GM12878 (cell line): ENCODE data around the gene COPS8. TPM values are rescaled to one million over a fixed set of nuclear protein-coding genes. Genes with fewer than 3 reads are reported as not detected.

Experiments used
- ATAC-seq: fragments of 200-7000 bp; cut with Tn5 transposase; 3 replicates; pipeline ENCODE4 v1.9.1; 2020; ENCODE audit warnings: mild to moderate bottlenecking, moderate library complexity
- BruUV-seq: library from RNA; stranded (reverse); fragments of 400-500 nt; replicated peaks from 2 replicates; lab custom pipeline; 2021; lab: Mats Ljungman, UMichigan
- CTCF ChIA-PET: fragments of 300-600 bp; sonication (Branson Sonifier 250); formaldehyde crosslinking; extraction: SDS; loops from one replicate; lab custom pipeline; 2021; ENCODE audit warnings: inconsistent platforms; lab: Yijun Ruan, JAX
- POLR2A ChIA-PET: fragments of 350-600 bp; formaldehyde crosslinking; extraction: SDS; loops from one replicate; lab custom pipeline; 2021; ENCODE audit warnings: inconsistent platforms; lab: Charles Lee
- RAD21 ChIA-PET: fragments of 300-600 bp; sonication (Branson Sonifier 250); formaldehyde crosslinking; loops from one replicate; lab custom pipeline; 2023; ENCODE audit warnings: antibody characterized with exemption; ENCODE audit not compliant: unreplicated experiment; lab: Charles Lee
- SMC1A ChIA-PET: fragments of 300-600 bp; sonication (Branson Sonifier 250); formaldehyde crosslinking; loops from one replicate; lab custom pipeline; 2023; ENCODE audit not compliant: unreplicated experiment, uncharacterized antibody; lab: Charles Lee
- DNase-seq: peaks from one replicate; pipeline ENCODE4 v3.0.0-alpha.2; 2011; ENCODE audit warnings: low read depth, low spot score
- FAIRE-seq: peaks from 3 replicates; lab custom pipeline; 2011; peaks lifted over from hg19 to GRCh38; lab: Jason Lieb, UNC
- H2AFZ ChIP-seq: 2 replicates; pipeline ENCODE4 v1.6.0; 2011; ENCODE audit warnings: low read depth, low read length, control low read depth; ENCODE audit not compliant: control insufficient read depth
- H3K27ac ChIP-seq: 2 replicates; pipeline ENCODE4 v1.5.1; 2011; ENCODE audit warnings: control low read depth; ENCODE audit not compliant: control insufficient read depth, insufficient read depth
- H3K27me3 ChIP-seq, 2 experiments: replicated peaks in 1 of 2; 2 replicates each; pipeline versions ENCODE4 v1.6.0 to v1.6.1; 2011; ENCODE audit warnings: low read length in 1 of 2; ENCODE audit not compliant: control insufficient read depth in 2 of 2, insufficient read depth in 2 of 2
- H3K36me3 ChIP-seq, 2 experiments: 2 replicates each; pipeline ENCODE4 v1.5.1; 2011; ENCODE audit warnings: low read length in 1 of 2; ENCODE audit not compliant: control insufficient read depth in 2 of 2, insufficient read depth in 2 of 2
- H3K4me1 ChIP-seq: 2 replicates; pipeline ENCODE4 v1.6.1; 2011; ENCODE audit warnings: mild to moderate bottlenecking, low read length, moderate library complexity, mixed read lengths; ENCODE audit not compliant: control insufficient read depth, insufficient read depth
- H3K4me2 ChIP-seq: 2 replicates; pipeline ENCODE4 v1.6.0; 2011; ENCODE audit warnings: control low read depth; ENCODE audit not compliant: control insufficient read depth, insufficient read depth
- H3K4me3 ChIP-seq: fragments of 200-600 bp; sonication (generic); 2 replicates; pipeline ENCODE4 v1.5.1; 2016
- H3K79me2 ChIP-seq: 2 replicates; pipeline ENCODE4 v1.6.0; 2011; ENCODE audit warnings: low read length; ENCODE audit not compliant: control insufficient read depth, insufficient read depth
- H3K9ac ChIP-seq: 2 replicates; pipeline ENCODE4 v1.8.0; 2011; ENCODE audit warnings: low read length, control low read depth, mixed read lengths; ENCODE audit not compliant: control insufficient read depth, insufficient read depth
- H3K9me3 ChIP-seq: replicated peaks from 3 replicates; pipeline ENCODE4 v1.5.1; 2011; ENCODE audit warnings: mild to moderate bottlenecking, low read length; ENCODE audit not compliant: control insufficient read depth, insufficient read depth
- H4K20me1 ChIP-seq: 2 replicates; pipeline ENCODE4 v1.6.0; 2011; ENCODE audit not compliant: control insufficient read depth, insufficient read depth
- BCL3 ChIP-seq: IDR thresholded peaks from 2 replicates; pipeline ENCODE4 v1.6.1; 2011; ENCODE audit warnings: borderline replicate concordance, low read depth, mild to moderate bottlenecking, moderate library complexity, low read length; ENCODE audit not compliant: insufficient read depth, poor library complexity, severe bottlenecking
- E2F4 ChIP-seq: IDR thresholded peaks from 2 replicates; pipeline ENCODE4 v1.6.1; 2012; ENCODE audit warnings: low read depth, low read length, improper control_type of control experiment
- ETV6 ChIP-seq, 2 experiments: fragments of 450-650 bp in 1 of 2; IDR thresholded peaks in 1 of 2; conservative IDR thresholded peaks in 1 of 2; 2 replicates each; pipeline ENCODE4 v1.6.1; 2014; ENCODE audit warnings: antibody characterized with exemption in 1 of 2, borderline replicate concordance in 1 of 2, low read depth in 1 of 2, mild to moderate bottlenecking in 1 of 2, moderate library complexity in 1 of 2
- IRF3 ChIP-seq: fragments of 450-650 bp; IDR thresholded peaks from 2 replicates; pipeline ENCODE4 v1.6.1; 2014; ENCODE audit warnings: mild to moderate bottlenecking
- NKRF ChIP-seq: fragments of 450-650 bp; conservative IDR thresholded peaks from 2 replicates; pipeline ENCODE4 v1.6.1; 2017; ENCODE audit warnings: mild to moderate bottlenecking, moderate library complexity
- SMARCA5 ChIP-seq: fragments of 450-650 bp; IDR thresholded peaks from 2 replicates; pipeline ENCODE4 v1.6.1; 2017; ENCODE audit warnings: mild to moderate bottlenecking
- SP1 ChIP-seq: IDR thresholded peaks from one replicate; pipeline ENCODE4 v1.6.1; 2011; ENCODE audit warnings: low read depth, low read length
- SRF ChIP-seq, 2 experiments: IDR thresholded peaks; 2 replicates each; pipeline ENCODE4 v1.6.1; 2011; ENCODE audit warnings: low read depth in 2 of 2, low read length in 2 of 2, mild to moderate bottlenecking in 1 of 2, moderate library complexity in 1 of 2
- WGBS: methylation state at CpG from one replicate; pipeline ENCODE4 v1.1.6; 2016; ENCODE audit warnings: low lambda C conversion rate; ENCODE audit not compliant: insufficient replicate concordance, insufficient coverage; ENCODE audit errors: missing lambda C conversion rate; 5-methylcytosine and 5-hydroxymethylcytosine counted together
- in situ Hi-C: fragments of 300-500 bp; cut with MboI; formaldehyde crosslinking; loops from 9 replicates; pipeline ENCODE4 v1.14.3; 2018; ENCODE audit warnings: mixed read lengths
- intact Hi-C: fragments of 100-400 bp; cut with micrococcal nuclease; formaldehyde crosslinking; loops from one replicate; pipeline ENCODE4 v1.14.2; 2022; ENCODE audit not compliant: unreplicated experiment
- polyA plus RNA-seq, 11 experiments: library from polyadenylated mRNA; depleted of rRNA in 4 of 11; unstranded in 6 of 11; stranded (reverse) in 5 of 11; fragments of >200 nt; fragmentation: Nextera tagmentation in 4 of 11; fragmentation: Illumina TruSeq in 1 of 11; extraction: Ambion mirVana in 4 of 11; extraction: Trizol in 1 of 11; gene quantifications; 1 replicate in 1 of 11; 2 replicates in 10 of 11; pipeline versions ENCODE4 v1.2.1 to v1.2.3, GENCODE V29; 2011 to 2016; ENCODE audit warnings: inconsistent platforms in 2 of 11, missing spikeins in 2 of 11, low read depth in 1 of 11
- total RNA-seq, 4 experiments: library from RNA; depleted of rRNA in 3 of 4; stranded (reverse); fragments of >200 nt in 3 of 4; fragmentation: Illumina TruSeq in 1 of 4; extraction: Trizol in 1 of 4; gene quantifications; 2 replicates each; pipeline versions ENCODE4 v1.2.1 to v1.2.3, GENCODE V29; 2013 to 2021

The COPS8 gene
- total and polyA plus RNA-seq, 10 of the 15 experiments (the other 5 are each of a cell fraction or from before 2014, with no cell fraction given): 44.0 to 134 (median 107) TPM

- RAD21 ChIA-PET: no interaction called here
- Histone ChIP-seq H3K4me2 (no peak overlapping the region), H2AFZ (no peak overlapping the region), H4K20me1 (no peaks in the 10 kb centered on the region), H3K36me3 (no peaks in the 10 kb centered on the region), H3K9ac (no peak overlapping the region), H3K79me2 (no peaks in the 10 kb centered on the region), H3K4me3 (no peak overlapping the region), H3K27me3 (no peaks in the 10 kb centered on the region), H3K4me1 (no peaks in the 10 kb centered on the region), H3K27ac (no peak overlapping the region), H3K9me3 (no peaks in the 10 kb centered on the region; the same call in 1 of the 3 replicates)
- ATAC-seq (no peak), FAIRE-seq (no peak), DNase-seq (no peak)
- TF ChIP-seq BCL3: peak; percentile 17
- TF ChIP-seq SP1: no peak
- in situ Hi-C loops (no loop called here), intact Hi-C loops (loop anchor here (10.0 kb wide), 1 partner anchor 347 kb away; no protein-coding TSS in a partner anchor)
- SMC1A ChIA-PET: no interaction called here
- POLR2A ChIA-PET: no interaction called here
- WGBS: 55% methylated on average over 11 of the region's 11 CpGs
- CTCF ChIA-PET: no interaction called here
- BruUV-seq: no TSS peak
Measured at GRCh38 chr2:237128026-237128703, 42.5 kb downstream of the COPS8 start.

GRCh38 chr2:237128845-237129592 lies 43.3 kb downstream of the COPS8 start:
- FAIRE-seq (peak; percentile 47), DNase-seq (no peak), ATAC-seq (no peak)
- Histone ChIP-seq H3K79me2 (no peaks in the 10 kb centered on the region), H3K9me3 (no peaks in the 10 kb centered on the region; the same call in 1 of the 3 replicates), H3K36me3 (no peaks in the 10 kb centered on the region), H3K27ac (no peak overlapping the region), H3K4me1 (no peaks in the 10 kb centered on the region), H2AFZ (no peak overlapping the region), H3K27me3 (no peaks in the 10 kb centered on the region), H4K20me1 (no peaks in the 10 kb centered on the region), H3K4me2 (no peak overlapping the region), H3K4me3 (no peak overlapping the region), H3K9ac (no peak overlapping the region)
- POLR2A ChIA-PET: no interaction called here
- 53% methylated on average over 10 of the region's 10 CpGs for WGBS
- CTCF ChIA-PET: no interaction called here
- in situ Hi-C loops (no loop called here), intact Hi-C loops (loop anchor here (10.0 kb wide), 1 partner anchor 346 kb away; no protein-coding TSS in a partner anchor)
- no TSS peak for BruUV-seq
- RAD21 ChIA-PET: no interaction called here
- SMC1A ChIA-PET: no interaction called here
- TF ChIP-seq IRF3 (no peak), ETV6 (conservative IDR thresholded peaks at IDR 0.05 in 1 of 2, IDR thresholded peaks at IDR 0.05 in 1 of 2; ENCODE audit: borderline replicate concordance in 1 of 2, low read depth in 1 of 2) (no peak), NKRF (no peak), SRF (IDR thresholded peaks at IDR 0.05; ENCODE audit: low read depth in 2 of 2, low read length in 2 of 2) (no peak), E2F4 (no peak), SMARCA5 (no peak)
